ENCODE data around the gene DNM1L. TPM values are rescaled to one million over a fixed set of nuclear protein-coding genes. Genes with fewer than 3 reads are reported as not detected.

Gene DNM1L
- total and polyA plus RNA-seq, 9 of the 15 experiments (the other 6 are each of a cell fraction or from before 2014, with no cell fraction given): 24.1 to 82.8 (median 61.5) TPM

DNA sequence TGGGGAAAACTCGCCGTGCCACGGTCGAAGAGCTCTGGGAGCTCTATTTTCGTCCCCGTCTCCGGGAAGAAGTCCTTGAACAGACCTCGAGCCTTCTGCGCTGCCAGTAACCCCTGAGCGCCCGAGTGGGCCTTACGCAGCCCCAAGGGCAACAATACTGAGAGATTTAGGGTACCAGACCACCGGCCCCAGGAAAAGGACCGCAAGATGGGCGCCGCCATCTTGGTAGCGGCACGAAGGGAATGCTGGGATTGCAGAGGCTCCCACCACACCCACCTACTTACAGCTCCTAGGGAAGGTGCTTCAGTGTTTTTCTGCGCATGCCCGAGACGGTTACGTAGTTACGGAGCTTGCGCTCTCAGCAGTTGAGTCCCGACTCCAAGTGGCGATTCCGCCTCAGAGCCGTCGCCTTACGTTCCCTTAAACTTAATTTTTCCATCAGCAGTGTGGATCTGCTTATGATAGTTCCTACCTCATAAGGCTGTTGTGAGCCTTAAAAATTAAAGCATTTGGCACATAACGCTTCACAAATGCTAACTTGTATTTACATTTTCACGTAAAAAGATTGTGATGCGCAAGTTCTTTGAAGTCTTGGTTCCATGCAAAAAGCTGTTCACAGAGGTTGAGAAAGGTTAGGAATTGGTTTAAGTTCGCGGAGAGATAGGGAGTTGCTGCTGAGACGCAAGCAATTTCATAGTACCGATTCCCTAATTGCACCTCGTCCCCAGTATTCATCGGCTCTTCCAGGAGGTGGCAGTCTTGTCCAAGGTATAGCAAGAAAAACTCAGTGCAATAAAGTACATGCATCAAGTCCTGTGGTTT, 76.8 kb downstream of the DNM1L start, which contains the start of gene YARS2 (continued):
- TF ChIP-seq, protein P1, sequence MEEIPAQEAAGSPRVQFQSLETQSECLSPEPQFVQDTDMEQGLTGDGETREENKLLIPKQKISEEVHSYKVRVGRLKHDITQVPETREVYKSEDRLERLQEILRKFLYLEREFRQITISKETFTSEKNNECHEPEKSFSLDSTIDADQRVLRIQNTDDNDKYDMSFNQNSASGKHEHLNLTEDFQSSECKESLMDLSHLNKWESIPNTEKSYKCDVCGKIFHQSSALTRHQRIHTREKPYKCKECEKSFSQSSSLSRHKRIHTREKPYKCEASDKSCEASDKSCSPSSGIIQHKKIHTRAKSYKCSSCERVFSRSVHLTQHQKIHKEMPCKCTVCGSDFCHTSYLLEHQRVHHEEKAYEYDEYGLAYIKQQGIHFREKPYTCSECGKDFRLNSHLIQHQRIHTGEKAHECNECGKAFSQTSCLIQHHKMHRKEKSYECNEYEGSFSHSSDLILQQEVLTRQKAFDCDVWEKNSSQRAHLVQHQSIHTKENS (CRISPR knock-in tag; IDR thresholded peaks at IDR 0.05): no peak
- TF ChIP-seq XRCC3 (IDR thresholded peaks at IDR 0.05): no peak
- TF ChIP-seq ZBTB17 (CRISPR knock-in tag; IDR thresholded peaks at IDR 0.05): no peak
- 0 out of 2 replicates have a peak, but pooled peaks have one; percentile 53 for TF ChIP-seq TOE1 (IDR thresholded peaks at IDR 0.05; ENCODE audit: borderline replicate concordance)
- no peak for TF ChIP-seq TOE1 (CRISPR knock-in tag; IDR thresholded peaks at IDR 0.05; ENCODE audit: borderline replicate concordance, low read depth)
- TF ChIP-seq ZNF121 (CRISPR knock-in tag; conservative IDR thresholded peaks at IDR 0.05): no peak
- TF ChIP-seq PHF20 (IDR thresholded peaks at IDR 0.05; ENCODE audit: partially characterized antibody): peak; percentile 92
- no peak for TF ChIP-seq HNRNPK (IDR thresholded peaks at IDR 0.05; ENCODE audit: low read depth, low read length, poor library complexity, severe bottlenecking)
- TF ChIP-seq KHSRP (IDR thresholded peaks at IDR 0.05): no peak
- no peak for TF ChIP-seq RFX5 (IDR thresholded peaks at IDR 0.05; ENCODE audit: low read depth, low read length)
- TF ChIP-seq KLF1 (tag; IDR thresholded peaks at IDR 0.05): no peak
- TF ChIP-seq TRIM28 (IDR thresholded peaks at IDR 0.05): peak; percentile 45
- no peak for TF ChIP-seq NFE2 (IDR thresholded peaks at IDR 0.05; ENCODE audit: low read depth)
- TF ChIP-seq CCAR2 (IDR thresholded peaks at IDR 0.05; ENCODE audit: low read depth, low read length): no peak
- TF ChIP-seq, protein P2, sequence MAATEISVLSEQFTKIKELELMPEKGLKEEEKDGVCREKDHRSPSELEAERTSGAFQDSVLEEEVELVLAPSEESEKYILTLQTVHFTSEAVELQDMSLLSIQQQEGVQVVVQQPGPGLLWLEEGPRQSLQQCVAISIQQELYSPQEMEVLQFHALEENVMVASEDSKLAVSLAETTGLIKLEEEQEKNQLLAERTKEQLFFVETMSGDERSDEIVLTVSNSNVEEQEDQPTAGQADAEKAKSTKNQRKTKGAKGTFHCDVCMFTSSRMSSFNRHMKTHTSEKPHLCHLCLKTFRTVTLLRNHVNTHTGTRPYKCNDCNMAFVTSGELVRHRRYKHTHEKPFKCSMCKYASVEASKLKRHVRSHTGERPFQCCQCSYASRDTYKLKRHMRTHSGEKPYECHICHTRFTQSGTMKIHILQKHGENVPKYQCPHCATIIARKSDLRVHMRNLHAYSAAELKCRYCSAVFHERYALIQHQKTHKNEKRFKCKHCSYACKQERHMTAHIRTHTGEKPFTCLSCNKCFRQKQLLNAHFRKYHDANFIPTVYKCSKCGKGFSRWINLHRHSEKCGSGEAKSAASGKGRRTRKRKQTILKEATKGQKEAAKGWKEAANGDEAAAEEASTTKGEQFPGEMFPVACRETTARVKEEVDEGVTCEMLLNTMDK (IDR thresholded peaks at IDR 0.05; ENCODE audit: borderline replicate concordance, insufficient read depth, low read depth, low read length, poor library complexity, severe bottlenecking): no peak
- TF ChIP-seq, protein P3, sequence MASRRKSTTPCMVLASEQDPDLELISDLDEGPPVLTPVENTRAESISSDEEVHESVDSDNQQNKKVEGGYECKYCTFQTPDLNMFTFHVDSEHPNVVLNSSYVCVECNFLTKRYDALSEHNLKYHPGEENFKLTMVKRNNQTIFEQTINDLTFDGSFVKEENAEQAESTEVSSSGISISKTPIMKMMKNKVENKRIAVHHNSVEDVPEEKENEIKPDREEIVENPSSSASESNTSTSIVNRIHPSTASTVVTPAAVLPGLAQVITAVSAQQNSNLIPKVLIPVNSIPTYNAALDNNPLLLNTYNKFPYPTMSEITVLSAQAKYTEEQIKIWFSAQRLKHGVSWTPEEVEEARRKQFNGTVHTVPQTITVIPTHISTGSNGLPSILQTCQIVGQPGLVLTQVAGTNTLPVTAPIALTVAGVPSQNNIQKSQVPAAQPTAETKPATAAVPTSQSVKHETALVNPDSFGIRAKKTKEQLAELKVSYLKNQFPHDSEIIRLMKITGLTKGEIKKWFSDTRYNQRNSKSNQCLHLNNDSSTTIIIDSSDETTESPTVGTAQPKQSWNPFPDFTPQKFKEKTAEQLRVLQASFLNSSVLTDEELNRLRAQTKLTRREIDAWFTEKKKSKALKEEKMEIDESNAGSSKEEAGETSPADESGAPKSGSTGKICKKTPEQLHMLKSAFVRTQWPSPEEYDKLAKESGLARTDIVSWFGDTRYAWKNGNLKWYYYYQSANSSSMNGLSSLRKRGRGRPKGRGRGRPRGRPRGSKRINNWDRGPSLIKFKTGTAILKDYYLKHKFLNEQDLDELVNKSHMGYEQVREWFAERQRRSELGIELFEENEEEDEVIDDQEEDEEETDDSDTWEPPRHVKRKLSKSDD (conservative IDR thresholded peaks at IDR 0.05; ENCODE audit: low read length): no peak
- TF ChIP-seq ZKSCAN1 (IDR thresholded peaks at IDR 0.05; ENCODE audit: low read depth, low read length): no peak
- TF ChIP-seq, protein P4, sequence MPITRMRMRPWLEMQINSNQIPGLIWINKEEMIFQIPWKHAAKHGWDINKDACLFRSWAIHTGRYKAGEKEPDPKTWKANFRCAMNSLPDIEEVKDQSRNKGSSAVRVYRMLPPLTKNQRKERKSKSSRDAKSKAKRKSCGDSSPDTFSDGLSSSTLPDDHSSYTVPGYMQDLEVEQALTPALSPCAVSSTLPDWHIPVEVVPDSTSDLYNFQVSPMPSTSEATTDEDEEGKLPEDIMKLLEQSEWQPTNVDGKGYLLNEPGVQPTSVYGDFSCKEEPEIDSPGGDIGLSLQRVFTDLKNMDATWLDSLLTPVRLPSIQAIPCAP (CRISPR knock-in tag; IDR thresholded peaks at IDR 0.05; ENCODE audit: borderline replicate concordance): no peak
- TF ChIP-seq, protein P5, sequence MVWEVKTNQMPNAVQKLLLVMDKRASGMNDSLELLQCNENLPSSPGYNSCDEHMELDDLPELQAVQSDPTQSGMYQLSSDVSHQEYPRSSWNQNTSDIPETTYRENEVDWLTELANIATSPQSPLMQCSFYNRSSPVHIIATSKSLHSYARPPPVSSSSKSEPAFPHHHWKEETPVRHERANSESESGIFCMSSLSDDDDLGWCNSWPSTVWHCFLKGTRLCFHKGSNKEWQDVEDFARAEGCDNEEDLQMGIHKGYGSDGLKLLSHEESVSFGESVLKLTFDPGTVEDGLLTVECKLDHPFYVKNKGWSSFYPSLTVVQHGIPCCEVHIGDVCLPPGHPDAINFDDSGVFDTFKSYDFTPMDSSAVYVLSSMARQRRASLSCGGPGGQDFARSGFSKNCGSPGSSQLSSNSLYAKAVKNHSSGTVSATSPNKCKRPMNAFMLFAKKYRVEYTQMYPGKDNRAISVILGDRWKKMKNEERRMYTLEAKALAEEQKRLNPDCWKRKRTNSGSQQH (CRISPR knock-in tag; IDR thresholded peaks at IDR 0.05): no peak
- TF ChIP-seq NR2F6 (CRISPR knock-in tag; IDR thresholded peaks at IDR 0.05): no peak
- no peak for TF ChIP-seq ZNF316 (IDR thresholded peaks at IDR 0.05)
- no peak for TF ChIP-seq KLF16 (IDR thresholded peaks at IDR 0.05)
